HepG2 (cell line): ENCODE data around the gene KLF18.

Experiments
- CEBPB ChIP-seq: IDR thresholded peaks from 2 replicates; pipeline ENCODE4 v1.6.1; 2011; ENCODE audit warnings: low read depth, low read length, improper control_type of control experiment, borderline replicate concordance
- CREB1 ChIP-seq, 2 experiments: fragments of 450-650 bp in 1 of 2; IDR thresholded peaks; 2 replicates each; pipeline ENCODE4 v1.6.1; 2016 to 2017; ENCODE audit warnings: control low read depth in 1 of 2, mild to moderate bottlenecking in 1 of 2, missing compliant biosample characterization in 1 of 2, missing genetic modification characterization in 1 of 2
- E2F5 ChIP-seq: sonication (generic); formaldehyde crosslinking; conservative IDR thresholded peaks from 2 replicates; pipeline ENCODE4 v1.4.0; 2020; ENCODE audit warnings: missing genetic modification reagents
- EZH2 ChIP-seq: conservative IDR thresholded peaks from 2 replicates; pipeline ENCODE4 v1.6.1; 2012; ENCODE audit warnings: mild to moderate bottlenecking, low read depth, low read length, moderate library complexity
- HDAC2 ChIP-seq: sonication (generic); formaldehyde crosslinking; IDR thresholded peaks from 2 replicates; pipeline ENCODE4 v1.4.0; 2020; ENCODE audit warnings: missing genetic modification reagents
- PHF8 ChIP-seq: sonication (generic); formaldehyde crosslinking; IDR thresholded peaks from 2 replicates; pipeline ENCODE4 v1.5.0; 2020; ENCODE audit warnings: missing genetic modification reagents
- SP2 ChIP-seq: sonication (generic); formaldehyde crosslinking; IDR thresholded peaks from 2 replicates; pipeline ENCODE4 v1.5.1; 2020; ENCODE audit warnings: mild to moderate bottlenecking, missing genetic modification reagents
- WIZ ChIP-seq: sonication (generic); formaldehyde crosslinking; IDR thresholded peaks from 2 replicates; pipeline ENCODE4 v1.5.1; 2020; ENCODE audit warnings: mild to moderate bottlenecking, missing genetic modification reagents

- TF ChIP-seq EZH2 (no peak), SP2 (no peak), E2F5 (CRISPR knock-in tag) (no peak), CREB1 (IDR thresholded peaks at IDR 0.05) (no peak), CREB1 (CRISPR knock-in tag; IDR thresholded peaks at IDR 0.05) (no peak), WIZ (CRISPR knock-in tag) (no peak), HDAC2 (no peak), PHF8 (CRISPR knock-in tag) (no peak), CEBPB (no peak)
Measured at GRCh38 chr1:44138239-44138638, 3.2 kb downstream of the KLF18 start.
